ENCODE results near the gene HOTAIR. TPM values are rescaled to one million over a fixed set of nuclear protein-coding genes. Genes with fewer than 3 reads are reported as not detected.

Gene HOTAIR
- 0.04 TPM for polyA plus RNA-seq
- long read RNA-seq, donor 1: 0 reads
- long read RNA-seq, donor 2: 0 reads
- long read RNA-seq, donor 3: 0 reads
- long read RNA-seq, donor 4: 0 reads
- long read RNA-seq, donor 5: 0 reads
- long read RNA-seq, donor 6: 0 reads
- long read RNA-seq, donor 7: 0 reads
- long read RNA-seq, donor 8: 0 reads
- long read RNA-seq, donor 9: 0 reads
- long read RNA-seq, donor 10: 0 reads
- long read RNA-seq, donor 11: 0 reads

- Histone ChIP-seq H3K36me3 (ENCODE audit: control insufficient read depth, insufficient read depth, low read length) (no peaks in the 10 kb centered on the region), H3K4me1 (ENCODE audit: control insufficient read depth, insufficient read depth, low read length) (peaks cover 22% of the 10 kb centered on the region), H3K27me3 (ENCODE audit: control insufficient read depth, insufficient read depth, low read length) (peaks cover 98% of the 10 kb centered on the region), H3K4me3 (ENCODE audit: low read length) (peak within 1 kb of the TSS; percentile 45), H3K27ac (ENCODE audit: low read length) (no peak within 1 kb of the TSS), H3K9me3 (ENCODE audit: control insufficient read depth, low read depth, low read length) (peaks cover 18% of the 10 kb centered on the region)
- peak in 1 of 2 donors; percentile 63 for DNase-seq
- no CpG with 5 or more reads among the region's 63 CpGs for WGBS (ENCODE audit: insufficient coverage, low lambda C conversion rate)
Observed at GRCh38 chr12:53974084-53975063, at the start of gene HOTAIR. HOTAIR (minus strand) TSS chr12:53974954.

- H3K4me3 ChIP-seq (ENCODE audit: low read length): no peak overlapping the region
- H3K27me3 ChIP-seq (ENCODE audit: control insufficient read depth, insufficient read depth, low read length): peaks cover 57% of the 10 kb centered on the region
- H3K36me3 ChIP-seq (ENCODE audit: control insufficient read depth, insufficient read depth, low read length): no peaks in the 10 kb centered on the region
- peak overlapping the region; percentile 30 for H3K27ac ChIP-seq (ENCODE audit: low read length)
- DNase-seq: no peak
- H3K9me3 ChIP-seq (ENCODE audit: control insufficient read depth, low read depth, low read length): no peaks in the 10 kb centered on the region
- H3K4me1 ChIP-seq (ENCODE audit: control insufficient read depth, insufficient read depth, low read length): peaks cover 65% of the 10 kb centered on the region
- WGBS (ENCODE audit: insufficient coverage, low lambda C conversion rate): no CpG with 5 or more reads among the region's 17 CpGs
Observed at GRCh38 chr12:54024127-54024526, 49.4 kb upstream of the HOTAIR start.

- peak overlapping the region; percentile 30 for H3K27ac ChIP-seq (ENCODE audit: low read length)
- no peaks in the 10 kb centered on the region for H3K36me3 ChIP-seq (ENCODE audit: control insufficient read depth, insufficient read depth, low read length)
- peaks cover 63% of the 10 kb centered on the region for H3K4me1 ChIP-seq (ENCODE audit: control insufficient read depth, insufficient read depth, low read length)
- no peak for DNase-seq
- H3K9me3 ChIP-seq (ENCODE audit: control insufficient read depth, low read depth, low read length): no peaks in the 10 kb centered on the region
- no peak overlapping the region for H3K4me3 ChIP-seq (ENCODE audit: low read length)
- H3K27me3 ChIP-seq (ENCODE audit: control insufficient read depth, insufficient read depth, low read length): peaks cover 57% of the 10 kb centered on the region
- WGBS (ENCODE audit: insufficient coverage, low lambda C conversion rate): 92% methylated on average over 2 of the region's 8 CpGs
Observed at GRCh38 chr12:54022960-54023884, 48.5 kb upstream of the HOTAIR start.

DNA sequence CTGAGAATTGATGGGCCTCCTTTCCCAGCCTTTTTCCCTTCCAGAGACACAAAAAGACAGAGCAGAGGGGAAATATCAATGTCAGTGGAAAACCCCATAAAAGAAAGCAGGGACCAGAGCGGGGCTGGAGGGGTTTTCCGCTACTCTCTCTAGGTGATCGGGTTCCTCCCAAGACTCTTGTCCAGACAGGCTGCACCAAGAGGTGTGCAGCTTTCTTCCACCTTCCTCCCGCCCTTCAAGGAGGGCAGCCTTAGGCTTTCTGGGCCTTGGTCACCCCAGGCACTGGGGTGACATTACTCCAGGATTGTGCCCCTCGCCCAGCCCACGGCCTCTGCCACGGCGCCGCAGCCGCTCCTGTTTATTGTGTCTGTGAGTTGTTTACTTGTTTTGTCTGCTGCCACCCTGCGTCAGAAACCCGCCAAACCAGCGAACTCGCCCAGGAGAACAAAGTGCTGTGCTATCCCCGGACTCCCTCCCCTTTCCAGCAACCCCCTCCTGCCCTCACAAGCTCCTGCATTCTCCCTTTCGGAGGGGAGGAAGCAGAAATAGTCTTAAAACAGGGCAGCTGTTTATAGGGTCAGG, 46.8 kb upstream of the HOTAIR start:
- DNase-seq: no peak
- Histone ChIP-seq H3K4me3 (ENCODE audit: low read length) (peak overlapping the region; percentile 78), H3K4me1 (ENCODE audit: control insufficient read depth, insufficient read depth, low read length) (peaks cover 48% of the 10 kb centered on the region), H3K27me3 (ENCODE audit: control insufficient read depth, insufficient read depth, low read length) (peaks cover 49% of the 10 kb centered on the region), H3K36me3 (ENCODE audit: control insufficient read depth, insufficient read depth, low read length) (no peaks in the 10 kb centered on the region), H3K27ac (ENCODE audit: low read length) (peak overlapping the region; percentile 54), H3K9me3 (ENCODE audit: control insufficient read depth, low read depth, low read length) (no peaks in the 10 kb centered on the region)
- no CpG with 5 or more reads among the region's 16 CpGs for WGBS (ENCODE audit: insufficient coverage, low lambda C conversion rate)

GRCh38 chr12:54020591-54021405, 46.0 kb upstream of the HOTAIR start:
- Histone ChIP-seq H3K4me1 (ENCODE audit: control insufficient read depth, insufficient read depth, low read length) (peaks cover 45% of the 10 kb centered on the region), H3K27ac (ENCODE audit: low read length) (peak overlapping the region; percentile 54), H3K9me3 (ENCODE audit: control insufficient read depth, low read depth, low read length) (no peaks in the 10 kb centered on the region), H3K4me3 (ENCODE audit: low read length) (peak overlapping the region; percentile 78), H3K36me3 (ENCODE audit: control insufficient read depth, insufficient read depth, low read length) (no peaks in the 10 kb centered on the region), H3K27me3 (ENCODE audit: control insufficient read depth, insufficient read depth, low read length) (peaks cover 48% of the 10 kb centered on the region)
- WGBS (ENCODE audit: insufficient coverage, low lambda C conversion rate): no CpG with 5 or more reads among the region's 23 CpGs
- DNase-seq: no peak

DNA sequence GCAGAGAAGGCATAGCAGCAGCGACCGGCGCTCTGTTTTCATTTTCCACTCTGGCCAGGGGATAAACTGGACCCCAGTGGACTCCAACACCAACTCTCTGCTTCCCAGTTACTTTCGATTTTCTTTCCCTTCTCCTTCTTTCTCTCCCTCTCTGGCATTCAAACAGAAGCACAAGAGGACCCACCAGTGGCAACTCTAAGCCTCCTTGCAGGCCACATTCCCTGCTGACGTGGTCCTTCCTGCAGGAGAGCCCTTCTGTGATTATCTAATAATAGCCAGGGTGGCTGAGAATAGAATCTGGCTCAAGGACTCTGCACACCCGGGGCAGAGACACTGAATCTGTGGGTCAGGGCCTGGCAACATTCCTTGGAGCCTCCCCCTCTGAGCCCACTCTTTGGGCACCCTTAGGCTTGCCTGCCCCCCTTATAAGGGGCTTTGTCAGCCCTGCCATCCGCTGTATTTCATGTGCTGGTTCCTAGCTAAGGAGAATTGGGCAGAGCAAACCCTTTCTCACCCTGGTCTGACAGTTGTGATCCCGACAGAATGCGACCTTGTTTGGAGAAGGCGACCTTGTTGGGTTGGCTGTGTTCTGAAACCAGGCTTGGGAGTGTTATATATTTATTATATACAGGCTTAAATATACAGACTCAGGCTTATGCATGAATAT, 45.3 kb upstream of the HOTAIR start:
- Histone ChIP-seq H3K9me3 (ENCODE audit: control insufficient read depth, low read depth, low read length) (no peaks in the 10 kb centered on the region), H3K4me3 (ENCODE audit: low read length) (peak overlapping the region; percentile 78), H3K36me3 (ENCODE audit: control insufficient read depth, insufficient read depth, low read length) (no peaks in the 10 kb centered on the region), H3K27ac (ENCODE audit: low read length) (peak overlapping the region; percentile 88), H3K27me3 (ENCODE audit: control insufficient read depth, insufficient read depth, low read length) (peaks cover 49% of the 10 kb centered on the region), H3K4me1 (ENCODE audit: control insufficient read depth, insufficient read depth, low read length) (peaks cover 41% of the 10 kb centered on the region)
- WGBS (ENCODE audit: insufficient coverage, low lambda C conversion rate): no CpG with 5 or more reads among the region's 10 CpGs
- no peak for DNase-seq

- H3K27me3 ChIP-seq (ENCODE audit: control insufficient read depth, insufficient read depth, low read length): peaks cover 50% of the 10 kb centered on the region
- peak overlapping the region; percentile 95 for H3K27ac ChIP-seq (ENCODE audit: low read length)
- no peaks in the 10 kb centered on the region for H3K36me3 ChIP-seq (ENCODE audit: control insufficient read depth, insufficient read depth, low read length)
- H3K4me1 ChIP-seq (ENCODE audit: control insufficient read depth, insufficient read depth, low read length): peaks cover 36% of the 10 kb centered on the region
- peak overlapping the region; percentile 78 for H3K4me3 ChIP-seq (ENCODE audit: low read length)
- peak in 1 of 2 donors; percentile 43 for DNase-seq
- H3K9me3 ChIP-seq (ENCODE audit: control insufficient read depth, low read depth, low read length): peaks cover 3% of the 10 kb centered on the region
- WGBS (ENCODE audit: insufficient coverage, low lambda C conversion rate): no CpG with 5 or more reads among the region's 43 CpGs
Observed at GRCh38 chr12:54019091-54019811, 44.5 kb upstream of the HOTAIR start.

DNA sequence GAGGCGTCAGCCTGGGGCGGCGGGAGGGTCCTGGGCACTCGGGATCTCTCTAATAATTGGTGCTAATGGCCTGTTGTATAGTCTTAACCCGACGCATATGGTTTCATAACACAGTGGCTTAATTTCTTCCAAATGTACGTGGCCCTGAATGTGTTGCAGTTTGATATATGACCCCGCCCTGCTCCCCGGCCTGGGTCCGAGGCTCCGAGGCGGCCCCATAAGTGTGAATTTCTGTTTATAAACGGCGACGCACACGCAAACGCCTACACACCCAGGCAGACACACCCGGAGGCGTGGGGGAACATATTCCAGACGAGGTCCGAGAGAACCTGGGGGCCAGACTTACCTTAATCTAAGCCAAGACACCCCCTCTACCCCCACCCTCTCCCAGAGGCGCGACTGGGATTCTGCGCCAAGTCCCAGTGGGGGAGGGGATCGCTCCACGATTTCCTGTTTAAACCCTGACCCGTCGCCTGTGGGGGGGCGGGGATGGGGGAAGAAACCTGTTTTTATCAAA, 43.8 kb upstream of the HOTAIR start:
- Histone ChIP-seq H3K9me3 (ENCODE audit: control insufficient read depth, low read depth, low read length) (peaks cover 3% of the 10 kb centered on the region), H3K4me1 (ENCODE audit: control insufficient read depth, insufficient read depth, low read length) (peaks cover 35% of the 10 kb centered on the region), H3K4me3 (ENCODE audit: low read length) (peak overlapping the region; percentile 78), H3K27me3 (ENCODE audit: control insufficient read depth, insufficient read depth, low read length) (peaks cover 49% of the 10 kb centered on the region), H3K27ac (ENCODE audit: low read length) (peak overlapping the region; percentile 95), H3K36me3 (ENCODE audit: control insufficient read depth, insufficient read depth, low read length) (no peaks in the 10 kb centered on the region)
- WGBS (ENCODE audit: insufficient coverage, low lambda C conversion rate): no CpG with 5 or more reads among the region's 29 CpGs
- DNase-seq: peak in 1 of 2 donors; percentile 64

Data from large intestine (tissue), 12 donors.